GM10248 (cell line): ENCODE results near the gene LMTK2.

ENCODE experiments used
- CTCF ChIA-PET: fragments of 300-600 bp; sonication (Branson Sonifier 250); formaldehyde crosslinking; extraction: SDS; loops from one replicate; lab custom pipeline; 2021; ENCODE audit warnings: antibody characterized with exemption; lab: Yijun Ruan, JAX
- POLR2A ChIA-PET: fragments of 350-650 bp; sonication (Branson Sonifier 250); formaldehyde crosslinking; extraction: SDS; loops from one replicate; lab custom pipeline; 2020; ENCODE audit warnings: antibody characterized with exemption; lab: Yijun Ruan, JAX
- DNase-seq: peaks from one replicate; pipeline ENCODE4 v3.0.0; 2012; ENCODE audit errors: extremely low spot score
- CTCF ChIP-seq: IDR thresholded peaks from 2 replicates; pipeline ENCODE4 v1.5.1; 2012; ENCODE audit warnings: mild to moderate bottlenecking, low read depth; ENCODE audit errors: extremely low read depth, missing control alignments, control extremely low read depth

Gene LMTK2

GRCh38 chr7:98221611-98222532, 115.2 kb downstream of the LMTK2 start:
- ChIA-PET CTCF (no interaction called here), POLR2A (no interaction called here)
- TF ChIP-seq CTCF = no peak
- DNase-seq = no peak

- CTCF ChIA-PET = no interaction called here
- TF ChIP-seq CTCF = no peak
- POLR2A ChIA-PET = no interaction called here
Observed at GRCh38 chr7:98222533-98223195, 116.0 kb downstream of the LMTK2 start.

GRCh38 chr7:98223351-98223897, 116.8 kb downstream of the LMTK2 start:
- no peak for DNase-seq
- TF ChIP-seq CTCF = no peak
- ChIA-PET CTCF (no interaction called here), POLR2A (no interaction called here)

More at GRCh38 chr7:98222533-98223195, 116.0 kb downstream of the LMTK2 start:
- DNase-seq = no peak

- POLR2A ChIA-PET = no interaction called here
- CTCF ChIA-PET = no interaction called here
- DNase-seq = no peak
- no peak for TF ChIP-seq CTCF
Observed at GRCh38 chr7:98223898-98224700, 117.4 kb downstream of the LMTK2 start.

- DNase-seq = no peak
- ChIA-PET CTCF (no interaction called here), POLR2A (no interaction called here)
- no peak for TF ChIP-seq CTCF
Observed at GRCh38 chr7:98224701-98225181, 118.1 kb downstream of the LMTK2 start.
